Measurements from ENCODE around the gene MRPS35.

Gene MRPS35

GRCh38 chr12:27705263-27705662 is 5.4 kb upstream of the MRPS35 start:
- no peak for TF ChIP-seq POLR2AphosphoS5 (IDR thresholded peaks at IDR 0.05; ENCODE audit: low read depth, low read length)
- no peak for TF ChIP-seq REST (IDR thresholded peaks at IDR 0.05; ENCODE audit: insufficient read depth in 1 of 2, low read depth in 2 of 2, low read length in 2 of 2)

GRCh38 chr12:27707216-27707615 is 3.4 kb upstream of the MRPS35 start:
- TF ChIP-seq SIN3A (IDR thresholded peaks at IDR 0.05; ENCODE audit: borderline replicate concordance, insufficient read depth, low read length) = no peak
- TF ChIP-seq REST (IDR thresholded peaks at IDR 0.05; ENCODE audit: insufficient read depth in 1 of 2, low read depth in 2 of 2, low read length in 2 of 2) = no peak
- no peak for TF ChIP-seq POLR2AphosphoS5 (IDR thresholded peaks at IDR 0.05; ENCODE audit: low read depth, low read length)
- TF ChIP-seq FOXP2 (optimal IDR thresholded peaks at IDR 0.05; ENCODE audit: borderline replicate concordance, extremely low read depth, extremely low read length, insufficient read depth) = no peak
- no peak for TF ChIP-seq TAF1 (IDR thresholded peaks at IDR 0.05; ENCODE audit: borderline replicate concordance, insufficient read depth, low read length)

GRCh38 chr12:27709212-27709931 is 1.3 kb upstream of the MRPS35 start:
- TF ChIP-seq REST (IDR thresholded peaks at IDR 0.05; ENCODE audit: insufficient read depth in 1 of 2, low read depth in 2 of 2, low read length in 2 of 2) (no peak), FOXP2 (optimal IDR thresholded peaks at IDR 0.05; ENCODE audit: borderline replicate concordance, extremely low read depth, extremely low read length, insufficient read depth) (no peak), POLR2AphosphoS5 (IDR thresholded peaks at IDR 0.05; ENCODE audit: low read depth, low read length) (no peak), SIN3A (IDR thresholded peaks at IDR 0.05; ENCODE audit: borderline replicate concordance, insufficient read depth, low read length) (no peak), TAF1 (IDR thresholded peaks at IDR 0.05; ENCODE audit: borderline replicate concordance, insufficient read depth, low read length) (no peak)

GRCh38 chr12:27709932-27710591 is 570 bp upstream of the MRPS35 start:
- no peak for TF ChIP-seq TAF1 (IDR thresholded peaks at IDR 0.05; ENCODE audit: borderline replicate concordance, insufficient read depth, low read length)
- TF ChIP-seq REST (IDR thresholded peaks at IDR 0.05; ENCODE audit: insufficient read depth in 1 of 2, low read depth in 2 of 2, low read length in 2 of 2) = no peak
- no peak for TF ChIP-seq POLR2AphosphoS5 (IDR thresholded peaks at IDR 0.05; ENCODE audit: low read depth, low read length)
- no peak for TF ChIP-seq SIN3A (IDR thresholded peaks at IDR 0.05; ENCODE audit: borderline replicate concordance, insufficient read depth, low read length)
- no peak for TF ChIP-seq FOXP2 (optimal IDR thresholded peaks at IDR 0.05; ENCODE audit: borderline replicate concordance, extremely low read depth, extremely low read length, insufficient read depth)
